OCI-LY7 (cell line): ENCODE results near the gene ZYX. TPM values are rescaled to one million over a fixed set of nuclear protein-coding genes. Genes with fewer than 3 reads are reported as not detected.
A peak's percentile ranks its signal among the peaks of the same experiment; 100 is the strongest.

Source experiments
- BruUV-seq: library from RNA; stranded (reverse); fragments of 400-500 nt; replicated peaks from 2 replicates; lab custom pipeline; 2021; lab: Mats Ljungman, UMichigan
- CTCF ChIA-PET: fragments of 300-600 bp; sonication (Branson Sonifier 250); formaldehyde crosslinking; loops from one replicate; lab custom pipeline; 2022; ENCODE audit warnings: antibody characterized with exemption; ENCODE audit not compliant: unreplicated experiment; lab: Charles Lee
- POLR2A ChIA-PET: fragments of 300-600 bp; sonication (Branson Sonifier 250); formaldehyde crosslinking; loops from one replicate; lab custom pipeline; 2022; ENCODE audit warnings: antibody characterized with exemption; lab: Charles Lee
- DNase-seq: peaks from one replicate; pipeline ENCODE4 v3.0.0-alpha.2; 2015; ENCODE audit warnings: low spot score
- H2AFZ ChIP-seq: fragments of 200-600 bp; sonication (generic), shearing (Covaris generic); 2 replicates; pipeline ENCODE4 v1.6.1; 2014; ENCODE audit warnings: mild to moderate bottlenecking, antibody characterized with exemption, low read length, moderate library complexity
- H3K27ac ChIP-seq: fragments of 200-600 bp; sonication (generic); 2 replicates; pipeline ENCODE4 v1.5.1; 2014; ENCODE audit warnings: mixed run types, low read depth, mild to moderate bottlenecking, moderate library complexity, low read length, inconsistent platforms; ENCODE audit not compliant: poor library complexity, severe bottlenecking
- H3K36me3 ChIP-seq: fragments of 200-600 bp; sonication (generic); 2 replicates; pipeline ENCODE4 v1.6.1; 2014; ENCODE audit warnings: mild to moderate bottlenecking, antibody characterized with exemption, low read length, moderate library complexity, mixed read lengths; ENCODE audit not compliant: insufficient read depth
- H3K4me1 ChIP-seq: fragments of 200-600 bp; sonication (generic); 2 replicates; pipeline ENCODE4 v1.5.1; 2014; ENCODE audit warnings: mild to moderate bottlenecking, low read length; ENCODE audit not compliant: insufficient read depth, poor library complexity, severe bottlenecking
- H3K4me2 ChIP-seq: fragments of 200-600 bp; sonication (generic); 2 replicates; pipeline ENCODE4 v1.6.1; 2014; ENCODE audit warnings: mild to moderate bottlenecking, low read length
- H3K4me3 ChIP-seq: fragments of 200-600 bp; sonication (generic); 2 replicates; pipeline ENCODE4 v1.5.1; 2014; ENCODE audit warnings: mild to moderate bottlenecking, low read depth, low read length; ENCODE audit not compliant: poor library complexity, severe bottlenecking
- H3K79me2 ChIP-seq: fragments of 200-600 bp; sonication (generic); 2 replicates; pipeline ENCODE4 v1.6.1; 2016; ENCODE audit warnings: low read depth, mild to moderate bottlenecking, low read length, moderate library complexity, mixed read lengths; ENCODE audit not compliant: insufficient read depth
- H3K9me2 ChIP-seq: fragments of 200-600 bp; sonication (generic); 2 replicates; pipeline ENCODE4 v1.6.1; 2016; ENCODE audit warnings: mild to moderate bottlenecking, low read length, mixed read lengths; ENCODE audit not compliant: insufficient read depth
- H3K9me3 ChIP-seq: fragments of 200-600 bp; sonication (generic); 2 replicates; pipeline ENCODE4 v1.6.1; 2014; ENCODE audit warnings: mild to moderate bottlenecking, mixed run types, low read length, mixed read lengths
- H4K20me1 ChIP-seq: fragments of 200-600 bp; sonication (generic); 2 replicates; pipeline ENCODE4 v1.6.1; 2014; ENCODE audit warnings: mild to moderate bottlenecking, antibody characterized with exemption, low read length, moderate library complexity, mixed read lengths; ENCODE audit not compliant: insufficient read depth
- EZH2phosphoT487 ChIP-seq: fragments of 200-600 bp; sonication (generic); IDR thresholded peaks from 2 replicates; pipeline ENCODE4 v1.6.1; 2018; ENCODE audit warnings: low read depth, borderline replicate concordance, mild to moderate bottlenecking, mixed run types, antibody characterized with exemption, low read length, moderate library complexity, mixed read lengths
- intact Hi-C: fragments of 100-400 bp; cut with micrococcal nuclease; formaldehyde crosslinking; loops from one replicate; pipeline ENCODE4 v1.10.0; 2022; ENCODE audit not compliant: unreplicated experiment
- total RNA-seq, 2 experiments: library from RNA; depleted of rRNA in 1 of 2; stranded (reverse); fragments of >200 nt in 1 of 2; shearing (Covaris generic) in 1 of 2; gene quantifications; 2 replicates each; pipeline ENCODE4 v1.2.3, GENCODE V29; 2014 to 2022
- TF ChIP-seq, protein P1 (sequence below): fragments of 200-600 bp; sonication (generic); conservative IDR thresholded peaks from 2 replicates; pipeline ENCODE4 v1.5.1; 2014; ENCODE audit warnings: mild to moderate bottlenecking, antibody characterized with exemption, low read length, moderate library complexity, mixed read lengths

The ZYX gene
- total RNA-seq, 2 experiments from 2014 or later = 0.44 to 4.2 TPM

GRCh38 chr7:143408686-143409561 is 27.8 kb downstream of the ZYX start, which contains the start of gene EPHA1:
Gene EPHA1, minus strand, starts transcription at chr7:143408856. Its CDS starts 51 bp downstream, at chr7:143408805.
- H4K20me1 ChIP-seq = no peaks in the 10 kb centered on the region
- no peak within 1 kb of the TSS for H2AFZ ChIP-seq
- no peaks in the 10 kb centered on the region for H3K4me1 ChIP-seq
- H3K36me3 ChIP-seq = no peaks in the 10 kb centered on the region
- intact Hi-C loops = no loop called here
- no peak for DNase-seq
- H3K27ac ChIP-seq = no peak within 1 kb of the TSS
- ChIA-PET POLR2A (interaction anchor here (1.1 kb wide), 1 partner anchor 148 kb away, joined by 3 read pairs; no protein-coding TSS in a partner anchor), CTCF (no interaction called here)
- no peak within 1 kb of the TSS for H3K4me3 ChIP-seq
- no TSS peak for BruUV-seq
- no peak for TF ChIP-seq EZH2phosphoT487
- TF ChIP-seq, protein P1, sequence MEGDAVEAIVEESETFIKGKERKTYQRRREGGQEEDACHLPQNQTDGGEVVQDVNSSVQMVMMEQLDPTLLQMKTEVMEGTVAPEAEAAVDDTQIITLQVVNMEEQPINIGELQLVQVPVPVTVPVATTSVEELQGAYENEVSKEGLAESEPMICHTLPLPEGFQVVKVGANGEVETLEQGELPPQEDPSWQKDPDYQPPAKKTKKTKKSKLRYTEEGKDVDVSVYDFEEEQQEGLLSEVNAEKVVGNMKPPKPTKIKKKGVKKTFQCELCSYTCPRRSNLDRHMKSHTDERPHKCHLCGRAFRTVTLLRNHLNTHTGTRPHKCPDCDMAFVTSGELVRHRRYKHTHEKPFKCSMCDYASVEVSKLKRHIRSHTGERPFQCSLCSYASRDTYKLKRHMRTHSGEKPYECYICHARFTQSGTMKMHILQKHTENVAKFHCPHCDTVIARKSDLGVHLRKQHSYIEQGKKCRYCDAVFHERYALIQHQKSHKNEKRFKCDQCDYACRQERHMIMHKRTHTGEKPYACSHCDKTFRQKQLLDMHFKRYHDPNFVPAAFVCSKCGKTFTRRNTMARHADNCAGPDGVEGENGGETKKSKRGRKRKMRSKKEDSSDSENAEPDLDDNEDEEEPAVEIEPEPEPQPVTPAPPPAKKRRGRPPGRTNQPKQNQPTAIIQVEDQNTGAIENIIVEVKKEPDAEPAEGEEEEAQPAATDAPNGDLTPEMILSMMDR = 0 out of 2 replicates have a peak, but pooled peaks have one; percentile 19
- no peaks in the 10 kb centered on the region for H3K9me2 ChIP-seq
- H3K9me3 ChIP-seq = no peaks in the 10 kb centered on the region
- H3K79me2 ChIP-seq = no peaks in the 10 kb centered on the region
- no peak within 1 kb of the TSS for H3K4me2 ChIP-seq

- CTCF ChIA-PET = no interaction called here
- H3K4me1 ChIP-seq = no peaks in the 10 kb centered on the region
These were observed 29.4 kb downstream of the ZYX start for GRCh38 chr7:143410521-143411004.

More at GRCh38 chr7:143410521-143411004, 29.4 kb downstream of the ZYX start:
- no peaks in the 10 kb centered on the region for H3K36me3 ChIP-seq
- no peak overlapping the region for H2AFZ ChIP-seq
- TF ChIP-seq, protein P1 = no peak
- TF ChIP-seq EZH2phosphoT487 = no peak
- H3K9me3 ChIP-seq = no peaks in the 10 kb centered on the region
- H4K20me1 ChIP-seq = no peaks in the 10 kb centered on the region
- H3K79me2 ChIP-seq = no peaks in the 10 kb centered on the region
- H3K27ac ChIP-seq = no peak overlapping the region
- H3K4me3 ChIP-seq = no peak overlapping the region
- no TSS peak for BruUV-seq
- no peak for DNase-seq
- intact Hi-C loops = no loop called here
- H3K4me2 ChIP-seq = no peak overlapping the region
- H3K9me2 ChIP-seq = no peaks in the 10 kb centered on the region
- POLR2A ChIA-PET = interaction anchor here (0.7 kb wide), 1 partner anchor 617 kb away, joined by 4 read pairs; no protein-coding TSS in a partner anchor
